Esophagus (tissue), 2 donors: ENCODE results near the gene DNAJC5. TPM values are rescaled to one million over a fixed set of nuclear protein-coding genes. Genes with fewer than 3 reads are reported as not detected.
A peak's percentile ranks its signal among the peaks of the same experiment; 100 is the strongest.

Source experiments
- H3K27ac ChIP-seq, 2 donors: one replicate each; pipeline ENCODE4 v1.5.1; 2013; ENCODE audit warnings: low read depth in 2 of 2, mild to moderate bottlenecking in 2 of 2, inconsistent platforms in 1 of 2, low read length in 1 of 2, moderate library complexity in 1 of 2
- H3K27me3 ChIP-seq, 2 donors: one replicate each; pipeline ENCODE4 v1.6.1; 2013; ENCODE audit warnings: low read length in 2 of 2, control low read depth in 1 of 2, mild to moderate bottlenecking in 1 of 2; ENCODE audit not compliant: insufficient read depth in 2 of 2, control insufficient read depth in 1 of 2
- H3K36me3 ChIP-seq, 2 donors: one replicate each; pipeline ENCODE4 v1.6.1; 2013; ENCODE audit warnings: low read length in 1 of 2; ENCODE audit not compliant: control insufficient read depth in 2 of 2, insufficient read depth in 2 of 2
- H3K4me1 ChIP-seq, 2 donors: one replicate each; pipeline ENCODE4 v1.6.1; 2013; ENCODE audit warnings: low read length in 1 of 2; ENCODE audit not compliant: control insufficient read depth in 2 of 2, insufficient read depth in 2 of 2
- H3K4me3 ChIP-seq, 2 donors: one replicate each; pipeline ENCODE4 v1.5.1; 2013; ENCODE audit warnings: low read length in 2 of 2, mild to moderate bottlenecking in 2 of 2, low read depth in 1 of 2, moderate library complexity in 1 of 2
- H3K9me3 ChIP-seq, 2 donors: one replicate each; pipeline ENCODE4 v1.6.1; 2013; ENCODE audit warnings: mild to moderate bottlenecking in 2 of 2, low read depth in 1 of 2, low read length in 1 of 2, moderate library complexity in 1 of 2; ENCODE audit not compliant: control insufficient read depth in 2 of 2, insufficient read depth in 1 of 2
- WGBS, 2 donors: extraction: QIAGEN DNeasy Blood & Tissue Kit; methylation state at CpG; one replicate each; pipeline ENCODE4 v1.1.7; 2013; 5-methylcytosine and 5-hydroxymethylcytosine counted together
- polyA plus RNA-seq, 2 donors: library from polyadenylated mRNA; stranded (reverse); fragments of 200-250 nt; gene quantifications; one replicate each; pipeline ENCODE4 v1.2.3, GENCODE V29; 2013
- donor health status: healthy with polysubstance abuse.
- donor health status: Bipolar disorder and iron deficiency.

DNAJC5 gene
- polyA plus RNA-seq, 2 donors = 42.9 to 59.4 TPM

DNA sequence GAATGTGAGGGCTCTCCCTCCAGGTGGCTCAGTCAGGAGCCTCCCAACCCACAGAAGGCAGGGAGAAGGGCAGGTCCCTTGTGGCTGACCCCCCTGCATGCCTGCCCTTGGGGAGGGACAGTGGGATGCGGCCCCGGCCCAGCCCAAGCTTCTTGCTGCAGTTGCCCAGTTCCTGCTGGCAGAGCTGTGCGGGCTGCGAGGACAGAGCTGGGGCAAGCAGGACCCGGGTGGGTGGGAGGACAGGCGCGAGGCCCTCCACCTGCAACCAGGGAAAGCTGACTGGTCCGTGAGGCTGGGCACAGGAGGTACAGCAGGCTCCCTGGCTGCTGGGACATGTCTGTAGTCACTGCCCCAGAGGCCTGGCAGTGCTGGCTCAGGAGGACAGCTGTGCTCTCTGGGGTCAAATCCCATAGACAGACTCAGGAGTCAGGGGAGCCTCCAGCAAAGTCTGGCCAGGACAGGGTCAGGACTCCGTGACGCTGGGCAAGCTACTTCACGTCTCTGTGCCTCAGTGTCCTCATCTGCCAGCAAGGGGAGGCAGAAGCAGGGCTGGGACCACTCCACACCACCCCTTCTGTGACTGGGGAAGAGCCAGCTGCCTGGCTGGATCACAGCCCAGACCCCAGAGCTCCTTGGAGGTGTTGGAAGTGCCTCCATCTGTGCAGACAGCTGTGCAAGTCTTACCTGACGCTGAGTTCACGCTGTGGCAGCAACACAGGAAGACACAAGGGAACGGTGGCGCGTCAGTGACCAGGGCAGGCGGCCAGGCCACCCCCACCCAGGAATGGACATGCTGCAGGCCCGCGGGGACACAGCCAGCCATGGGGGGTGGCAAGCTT is 48.3 kb downstream of the DNAJC5 start:
- peaks cover 5 to 30% of the 10 kb centered on the region in 2 donors for H3K4me1 ChIP-seq
- no peak overlapping the region for H3K4me3 ChIP-seq
- WGBS, 2 donors = 59 to 71% methylated on average over 19 of the region's 19 CpGs
- H3K9me3 ChIP-seq = peaks cover 0 to 2% of the 10 kb centered on the region in 2 donors
- no peaks in the 10 kb centered on the region for H3K27me3 ChIP-seq
- peak overlapping the region; percentile 94 to 98 for H3K27ac ChIP-seq
- peaks cover 7 to 64% of the 10 kb centered on the region in 2 donors for H3K36me3 ChIP-seq

DNA sequence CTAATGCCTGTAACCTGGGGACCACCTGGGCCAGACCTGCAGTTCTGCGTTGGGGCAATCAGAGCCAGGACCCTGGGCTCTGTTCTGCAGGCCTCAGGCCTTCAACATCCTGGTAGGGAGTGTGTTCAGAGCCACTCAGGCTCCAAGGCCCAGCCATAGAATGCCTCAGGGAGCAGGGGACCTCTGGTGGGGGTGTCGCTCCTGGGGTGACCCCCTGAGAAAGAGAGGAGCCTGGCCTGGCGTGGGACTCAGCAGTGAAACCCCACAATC is 48.8 kb downstream of the DNAJC5 start:
- Histone ChIP-seq H3K4me1 (peaks cover 5 to 35% of the 10 kb centered on the region in 2 donors), H3K27me3 (no peaks in the 10 kb centered on the region), H3K4me3 (no peak overlapping the region), H3K36me3 (peaks cover 7 to 62% of the 10 kb centered on the region in 2 donors), H3K9me3 (peaks cover 0 to 2% of the 10 kb centered on the region in 2 donors), H3K27ac (peak overlapping the region; percentile 94 to 98)
- WGBS, 2 donors = 88 to 92% methylated on average over 3 of the region's 3 CpGs

DNA sequence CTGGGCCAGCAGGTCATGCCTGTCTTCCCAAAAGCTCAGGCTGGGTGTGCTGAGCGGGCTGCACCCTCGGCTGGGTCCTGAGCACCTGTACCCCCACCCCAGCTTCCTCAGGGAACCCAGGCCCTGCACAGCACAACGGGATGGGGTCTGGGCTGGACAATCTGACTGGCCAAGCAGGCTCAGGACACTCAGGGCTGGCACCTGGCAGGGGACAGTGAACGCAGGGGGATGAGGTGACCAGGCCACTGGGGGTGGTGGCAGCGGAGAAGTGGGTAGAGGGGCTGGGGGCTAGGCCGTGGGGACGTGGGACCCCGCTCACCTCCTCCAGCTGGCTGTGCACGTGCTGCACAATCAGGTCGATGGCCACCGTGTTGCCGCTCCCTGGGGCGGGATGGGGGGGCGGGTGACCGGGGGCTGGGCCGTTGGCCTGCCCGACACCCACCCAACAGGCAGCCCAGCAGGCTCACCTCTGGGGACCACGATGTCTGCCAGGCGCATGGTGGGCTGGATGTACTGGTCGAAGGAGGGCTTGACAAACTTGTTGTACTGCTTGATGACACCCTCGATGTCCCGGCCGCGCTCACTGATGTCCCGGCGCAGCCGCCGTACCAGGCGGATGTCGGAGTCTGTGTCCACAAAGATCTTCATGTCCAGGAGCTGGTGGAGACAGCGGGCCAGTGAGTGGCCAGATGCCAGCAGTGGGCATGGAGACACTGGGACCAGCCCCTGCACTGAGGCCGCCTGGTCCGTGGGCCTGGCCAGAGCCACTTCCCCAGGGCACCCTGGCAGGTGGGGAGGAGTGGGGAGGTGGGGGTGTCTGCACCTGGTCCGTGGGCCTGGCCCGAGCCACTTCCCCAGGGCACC is 49.4 kb downstream of the DNAJC5 start:
- Histone ChIP-seq H3K27ac (peak overlapping the region in 1 of 2 donors; percentile 43), H3K9me3 (peaks cover 0 to 2% of the 10 kb centered on the region in 2 donors), H3K36me3 (peaks cover 7 to 58% of the 10 kb centered on the region in 2 donors), H3K4me1 (peaks cover 5 to 41% of the 10 kb centered on the region in 2 donors), H3K27me3 (no peaks in the 10 kb centered on the region), H3K4me3 (no peak overlapping the region)
- WGBS, 2 donors = 86 to 88% methylated on average over 35 of the region's 35 CpGs

DNA sequence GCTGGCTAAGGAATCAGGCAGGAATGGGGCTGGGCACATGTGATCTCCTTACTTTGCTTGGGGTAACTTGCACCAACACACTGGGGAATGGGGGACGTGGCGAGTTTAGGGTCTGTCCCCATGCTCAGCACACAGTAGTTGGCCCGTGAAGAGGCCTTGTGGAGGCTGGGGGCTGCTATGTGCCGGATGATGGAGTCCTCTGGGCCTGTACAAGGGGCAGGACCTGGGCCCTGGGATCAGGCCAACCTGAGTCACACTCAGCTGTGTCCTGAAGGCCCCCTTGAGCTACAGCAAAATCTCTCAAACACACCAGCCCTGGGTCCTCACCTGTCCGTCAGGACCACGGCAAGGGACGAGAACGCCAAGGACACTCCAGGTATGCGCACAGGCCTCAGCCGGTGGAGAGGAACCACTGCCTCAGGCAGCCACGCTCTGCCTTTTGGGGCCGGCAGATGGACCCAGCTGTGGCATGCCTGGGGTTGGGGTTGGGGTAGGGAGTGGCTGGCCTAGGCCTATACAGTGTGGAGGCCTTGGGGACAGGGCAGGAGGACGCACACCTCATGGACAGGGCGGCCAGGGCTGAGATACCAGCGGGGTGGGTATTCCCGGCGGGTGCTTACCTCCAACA is 50.2 kb downstream of the DNAJC5 start:
- no peak overlapping the region for H3K4me3 ChIP-seq
- peaks cover 7 to 54% of the 10 kb centered on the region in 2 donors for H3K36me3 ChIP-seq
- WGBS, 2 donors = 82 to 89% methylated on average over 17 of the region's 17 CpGs
- H3K9me3 ChIP-seq = peaks cover 0 to 2% of the 10 kb centered on the region in 2 donors
- H3K27ac ChIP-seq = no peak overlapping the region
- H3K4me1 ChIP-seq = peaks cover 7 to 46% of the 10 kb centered on the region in 2 donors
- H3K27me3 ChIP-seq = no peaks in the 10 kb centered on the region

DNA sequence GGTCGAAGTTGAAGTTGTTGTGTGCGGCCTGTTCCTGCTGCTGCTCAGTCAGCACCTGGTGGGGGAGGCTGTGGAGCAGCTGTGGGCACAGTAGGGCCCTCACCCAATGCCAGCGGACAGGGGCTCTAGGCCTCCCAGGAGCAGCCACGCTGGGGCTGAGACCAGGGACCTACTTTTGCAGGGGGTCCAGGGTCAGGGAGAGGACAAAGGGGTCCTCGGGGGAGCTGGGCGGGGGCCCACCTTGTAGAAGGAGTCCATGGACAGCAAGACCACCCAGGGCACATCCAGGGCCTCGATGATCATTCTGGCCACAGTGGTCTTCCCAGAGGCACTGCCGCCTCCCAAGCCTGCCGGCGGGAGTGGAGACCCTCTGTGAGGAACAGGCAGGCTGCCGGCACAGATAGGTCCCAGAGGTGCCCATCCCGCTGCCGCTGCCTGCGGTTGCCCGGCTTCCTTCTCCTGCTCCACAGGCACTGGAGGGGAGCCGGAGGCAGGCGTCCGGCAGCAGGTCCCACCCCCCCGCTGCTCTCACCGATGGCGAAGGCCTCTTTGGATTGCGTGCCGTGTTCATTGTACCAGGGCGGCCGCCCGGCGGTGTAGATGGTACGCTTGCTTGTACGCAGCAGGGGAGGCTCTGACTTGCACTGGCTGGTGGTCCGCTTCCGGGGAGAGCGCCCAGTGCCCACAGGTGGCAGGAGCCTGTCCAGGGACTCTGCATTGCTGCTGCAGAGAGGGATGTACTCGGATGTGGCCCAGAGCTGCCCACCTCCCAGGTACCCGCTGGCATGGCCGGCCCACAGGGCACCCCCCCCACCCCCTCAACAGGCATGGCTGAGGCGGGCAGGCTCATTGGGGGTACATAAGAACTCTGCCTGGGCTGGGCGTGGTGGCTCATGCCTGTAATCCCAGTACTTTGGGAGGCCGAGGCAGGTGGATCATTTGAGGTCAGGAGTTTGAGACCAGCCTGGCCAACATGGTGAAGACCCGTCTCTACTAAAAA is 51.3 kb downstream of the DNAJC5 start:
- Histone ChIP-seq H3K27ac (no peak overlapping the region), H3K4me1 (peaks cover 17 to 53% of the 10 kb centered on the region in 2 donors), H3K36me3 (peaks cover 4 to 43% of the 10 kb centered on the region in 2 donors), H3K4me3 (no peak overlapping the region), H3K9me3 (no peaks in the 10 kb centered on the region), H3K27me3 (no peaks in the 10 kb centered on the region)
- 90 to 92% methylated on average over 38 to 39 of the region's 39 CpGs for WGBS, 2 donors

DNA sequence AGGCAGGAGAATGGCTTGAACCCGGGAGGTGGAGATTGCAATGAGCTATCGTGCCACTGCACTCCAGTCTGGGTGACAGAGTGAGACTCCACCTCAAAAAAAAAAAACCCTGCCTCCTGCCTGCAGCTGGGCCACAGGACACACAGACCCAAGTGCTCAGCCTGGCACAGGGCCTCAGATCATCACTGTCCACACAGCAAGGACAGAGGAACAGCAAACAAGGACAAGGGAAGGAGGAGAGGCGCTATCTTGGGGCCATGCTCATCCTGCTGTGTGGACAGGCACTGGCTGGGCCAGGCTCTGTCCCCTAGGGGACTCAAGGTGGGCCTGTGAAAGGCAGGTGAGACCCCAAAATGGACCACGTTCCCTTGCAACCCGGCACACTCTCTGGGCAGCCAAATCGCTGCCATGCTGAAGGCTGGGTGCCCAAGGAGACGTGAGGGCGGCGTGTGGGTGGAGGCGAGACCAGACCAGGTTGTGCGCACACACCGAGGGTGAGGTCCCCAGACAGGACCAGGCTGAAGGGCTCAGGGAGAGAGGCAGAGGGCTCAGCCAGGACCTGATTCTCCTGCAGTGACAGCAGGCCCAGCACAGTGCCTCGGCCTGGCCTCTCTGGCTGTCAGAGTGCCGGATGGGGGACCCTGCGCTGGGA is 52.2 kb downstream of the DNAJC5 start:
- WGBS, 2 donors = 79 to 82% methylated on average over 15 of the region's 15 CpGs
- peaks cover 4 to 42% of the 10 kb centered on the region in 2 donors for H3K36me3 ChIP-seq
- H3K4me3 ChIP-seq = no peak overlapping the region
- no peaks in the 10 kb centered on the region for H3K9me3 ChIP-seq
- peak overlapping the region; percentile 19 to 99 for H3K27ac ChIP-seq
- peaks cover 19 to 62% of the 10 kb centered on the region in 2 donors for H3K4me1 ChIP-seq
- no peaks in the 10 kb centered on the region for H3K27me3 ChIP-seq

DNA sequence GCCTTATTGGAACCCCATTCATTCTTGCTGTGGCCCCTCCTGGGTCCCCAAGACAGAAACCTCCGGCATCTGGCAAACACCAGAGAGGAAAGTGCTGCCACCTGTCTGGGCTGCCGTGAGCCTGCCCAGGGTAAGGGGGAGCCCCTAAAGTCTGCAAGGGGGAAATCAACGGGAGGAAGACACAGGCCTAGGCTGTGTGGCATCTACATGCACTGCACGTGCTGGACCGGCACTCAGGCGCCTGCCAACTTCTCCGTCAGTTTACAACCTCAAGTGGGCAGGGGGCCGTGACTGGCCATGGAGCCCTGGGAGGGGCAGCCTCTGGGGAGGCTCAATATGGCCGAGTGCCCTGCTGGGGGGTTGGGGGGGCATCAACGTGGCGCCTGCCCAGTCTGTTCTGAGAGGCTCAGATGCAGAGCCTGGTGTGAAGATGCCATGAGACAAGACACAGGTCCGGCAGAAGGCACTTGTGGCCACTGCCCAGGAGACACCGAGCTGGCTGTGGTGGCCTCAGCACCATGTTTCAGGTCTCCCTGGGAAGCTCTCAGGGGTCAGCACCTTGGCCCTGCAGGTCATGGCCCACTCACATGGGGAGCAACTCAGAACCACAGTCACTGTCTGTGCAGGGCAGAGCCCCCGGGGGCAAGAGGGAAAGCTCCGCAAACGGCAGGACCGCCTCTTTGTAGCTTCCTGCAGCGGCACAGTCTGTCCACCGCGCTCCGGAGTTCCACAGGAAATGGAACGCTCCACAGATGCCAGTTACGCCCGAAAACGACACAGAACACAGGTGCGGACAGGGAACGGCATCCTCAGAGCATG is 52.9 kb downstream of the DNAJC5 start:
- Histone ChIP-seq H3K36me3 (peaks cover 4 to 37% of the 10 kb centered on the region in 2 donors), H3K27ac (peak overlapping the region; percentile 96 to 99), H3K27me3 (no peaks in the 10 kb centered on the region), H3K4me3 (peak overlapping the region in 1 of 2 donors; percentile 2), H3K4me1 (peaks cover 23 to 61% of the 10 kb centered on the region in 2 donors), H3K9me3 (no peaks in the 10 kb centered on the region)
- WGBS, 2 donors = 29 to 45% methylated on average over 27 of the region's 27 CpGs
